Type B pancreatic cell (in vitro differentiated cells): ENCODE results near the gene FAM20C. TPM values are rescaled to one million over a fixed set of nuclear protein-coding genes. Genes with fewer than 3 reads are reported as not detected.
"Not testable (repeated sequence)": the region's sequence is repeated elsewhere in the genome, so short reads cannot be mapped to it uniquely, and the experiment has no call there.

Experiments
- DNase-seq: peaks from one replicate; pipeline ENCODE4 v3.0.0; 2021; ENCODE audit warnings: mixed read lengths; ENCODE audit not compliant: unreplicated experiment; ENCODE audit errors: extremely low spot score
- H3K27ac Mint-ChIP-seq: 2 replicates; pipeline ENCODE4 v1.8.0; 2021; ENCODE audit warnings: mild to moderate bottlenecking, mixed read lengths
- H3K27me3 Mint-ChIP-seq: 2 replicates; pipeline ENCODE4 v1.8.0; 2021; ENCODE audit warnings: mixed read lengths
- H3K36me3 Mint-ChIP-seq: 2 replicates; pipeline ENCODE4 v1.8.0; 2021; ENCODE audit warnings: mixed read lengths
- H3K4me1 Mint-ChIP-seq: one replicate; pipeline ENCODE4 v1.8.0; 2021; ENCODE audit warnings: mixed read lengths; ENCODE audit not compliant: unreplicated experiment
- H3K4me3 Mint-ChIP-seq: 2 replicates; pipeline ENCODE4 v1.8.0; 2021; ENCODE audit warnings: mild to moderate bottlenecking, mixed read lengths
- H3K9me3 Mint-ChIP-seq: 2 replicates; pipeline ENCODE4 v1.8.0; 2021; ENCODE audit warnings: mixed read lengths
- total RNA-seq: library from RNA; stranded (reverse); gene quantifications from 2 replicates; pipeline ENCODE4 v1.2.1, GENCODE V29; 2021; ENCODE audit warnings: low replicate concordance
- TF ChIP-seq, protein P1 (sequence below): fragments of 200-600 bp; sonication (generic); conservative IDR thresholded peaks from 2 replicates; pipeline ENCODE4 v1.5.0; 2021; ENCODE audit warnings: antibody characterized with exemption, mild to moderate bottlenecking

The FAM20C gene
- total RNA-seq, 1 donor from 2014 or later: 18.1 TPM

DNA sequence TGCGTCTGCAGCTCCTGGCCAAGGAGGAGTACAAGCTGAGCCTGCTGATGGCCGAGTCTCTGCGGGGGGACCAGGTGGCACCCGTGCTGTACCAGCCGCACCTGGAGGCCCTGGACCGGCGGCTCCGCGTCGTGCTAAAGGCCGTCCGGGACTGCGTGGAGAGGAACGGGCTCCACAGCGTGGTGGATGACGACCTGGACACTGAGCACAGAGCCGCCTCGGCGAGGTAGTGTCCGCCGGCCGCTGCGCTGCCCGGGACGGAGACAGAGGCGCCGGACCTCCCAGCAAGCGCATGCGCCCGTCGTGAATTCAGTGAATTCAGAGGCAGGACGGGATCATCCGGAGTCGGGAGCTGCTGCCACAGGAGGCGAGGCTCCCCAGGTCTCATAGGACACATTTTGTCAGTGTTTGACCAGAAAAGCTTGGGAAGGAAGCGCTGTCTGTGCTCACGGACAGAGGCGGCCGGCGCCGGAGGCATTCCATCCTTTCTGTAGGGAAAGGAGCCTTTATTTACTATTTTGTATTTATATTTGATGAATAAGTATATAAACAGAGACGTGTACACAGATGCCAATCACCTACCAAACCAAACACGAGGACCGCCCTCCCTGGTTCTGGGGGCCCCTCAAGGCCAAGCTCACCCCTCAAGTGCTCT is 67.5 kb downstream of the FAM20C start:
- Mint-ChIP-seq H3K36me3 (peaks cover 5% of the 10 kb centered on the region), H3K9me3 (no peaks in the 10 kb centered on the region), H3K4me3 (no peak overlapping the region), H3K27me3 (no peaks in the 10 kb centered on the region), H3K27ac (no peak overlapping the region), H3K4me1 (no peaks in the 10 kb centered on the region)
- TF ChIP-seq, protein P1, sequence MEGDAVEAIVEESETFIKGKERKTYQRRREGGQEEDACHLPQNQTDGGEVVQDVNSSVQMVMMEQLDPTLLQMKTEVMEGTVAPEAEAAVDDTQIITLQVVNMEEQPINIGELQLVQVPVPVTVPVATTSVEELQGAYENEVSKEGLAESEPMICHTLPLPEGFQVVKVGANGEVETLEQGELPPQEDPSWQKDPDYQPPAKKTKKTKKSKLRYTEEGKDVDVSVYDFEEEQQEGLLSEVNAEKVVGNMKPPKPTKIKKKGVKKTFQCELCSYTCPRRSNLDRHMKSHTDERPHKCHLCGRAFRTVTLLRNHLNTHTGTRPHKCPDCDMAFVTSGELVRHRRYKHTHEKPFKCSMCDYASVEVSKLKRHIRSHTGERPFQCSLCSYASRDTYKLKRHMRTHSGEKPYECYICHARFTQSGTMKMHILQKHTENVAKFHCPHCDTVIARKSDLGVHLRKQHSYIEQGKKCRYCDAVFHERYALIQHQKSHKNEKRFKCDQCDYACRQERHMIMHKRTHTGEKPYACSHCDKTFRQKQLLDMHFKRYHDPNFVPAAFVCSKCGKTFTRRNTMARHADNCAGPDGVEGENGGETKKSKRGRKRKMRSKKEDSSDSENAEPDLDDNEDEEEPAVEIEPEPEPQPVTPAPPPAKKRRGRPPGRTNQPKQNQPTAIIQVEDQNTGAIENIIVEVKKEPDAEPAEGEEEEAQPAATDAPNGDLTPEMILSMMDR: no peak
- DNase-seq: no peak

DNA sequence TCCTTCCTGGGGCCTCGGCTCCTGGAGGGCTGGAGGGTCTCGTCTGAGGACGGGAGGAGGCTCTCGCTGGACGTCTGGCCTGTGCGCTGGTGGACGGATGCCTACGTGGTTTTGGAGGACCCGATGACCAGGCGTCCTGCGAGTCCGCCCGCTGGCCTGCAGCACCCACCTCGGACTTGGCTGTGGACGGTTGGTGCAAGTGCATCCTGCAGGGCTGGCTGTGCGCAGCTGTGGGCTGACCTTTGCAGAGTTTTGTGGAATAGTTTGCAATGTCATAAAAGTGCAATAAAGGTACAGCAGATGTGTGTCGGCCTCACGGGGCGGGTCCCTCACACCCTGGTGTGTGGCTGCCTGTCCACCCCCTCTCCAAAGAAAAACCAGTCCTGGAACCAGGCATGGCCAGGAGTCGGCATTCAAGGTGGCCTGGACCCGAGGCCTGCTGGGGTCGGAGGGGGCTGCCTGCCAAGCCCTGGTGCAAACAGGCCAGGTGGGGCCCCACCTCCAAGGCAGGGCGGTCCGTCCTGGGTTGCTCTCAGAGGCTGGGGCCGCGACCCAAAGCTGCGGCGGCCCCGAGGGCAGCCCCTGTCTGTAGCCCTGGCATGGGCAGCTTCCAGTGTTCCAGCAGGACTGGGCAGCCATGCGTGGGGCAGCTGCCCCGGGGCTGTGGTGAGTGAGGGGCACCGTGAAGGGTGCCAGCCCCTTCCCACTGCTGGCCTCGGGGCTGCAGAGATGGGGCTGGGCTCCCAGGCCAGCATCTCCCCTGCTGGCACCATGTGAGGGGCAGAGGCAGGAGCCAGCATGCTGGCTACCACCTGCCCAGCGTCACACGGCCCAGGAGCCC is 68.3 kb downstream of the FAM20C start:
- H3K27me3 Mint-ChIP-seq: no peaks in the 10 kb centered on the region
- H3K4me1 Mint-ChIP-seq: no peaks in the 10 kb centered on the region
- H3K9me3 Mint-ChIP-seq: no peaks in the 10 kb centered on the region
- TF ChIP-seq, protein P1: no peak
- no peak overlapping the region for H3K4me3 Mint-ChIP-seq
- no peak for DNase-seq
- H3K36me3 Mint-ChIP-seq: peaks cover 5% of the 10 kb centered on the region
- H3K27ac Mint-ChIP-seq: no peak overlapping the region

DNA sequence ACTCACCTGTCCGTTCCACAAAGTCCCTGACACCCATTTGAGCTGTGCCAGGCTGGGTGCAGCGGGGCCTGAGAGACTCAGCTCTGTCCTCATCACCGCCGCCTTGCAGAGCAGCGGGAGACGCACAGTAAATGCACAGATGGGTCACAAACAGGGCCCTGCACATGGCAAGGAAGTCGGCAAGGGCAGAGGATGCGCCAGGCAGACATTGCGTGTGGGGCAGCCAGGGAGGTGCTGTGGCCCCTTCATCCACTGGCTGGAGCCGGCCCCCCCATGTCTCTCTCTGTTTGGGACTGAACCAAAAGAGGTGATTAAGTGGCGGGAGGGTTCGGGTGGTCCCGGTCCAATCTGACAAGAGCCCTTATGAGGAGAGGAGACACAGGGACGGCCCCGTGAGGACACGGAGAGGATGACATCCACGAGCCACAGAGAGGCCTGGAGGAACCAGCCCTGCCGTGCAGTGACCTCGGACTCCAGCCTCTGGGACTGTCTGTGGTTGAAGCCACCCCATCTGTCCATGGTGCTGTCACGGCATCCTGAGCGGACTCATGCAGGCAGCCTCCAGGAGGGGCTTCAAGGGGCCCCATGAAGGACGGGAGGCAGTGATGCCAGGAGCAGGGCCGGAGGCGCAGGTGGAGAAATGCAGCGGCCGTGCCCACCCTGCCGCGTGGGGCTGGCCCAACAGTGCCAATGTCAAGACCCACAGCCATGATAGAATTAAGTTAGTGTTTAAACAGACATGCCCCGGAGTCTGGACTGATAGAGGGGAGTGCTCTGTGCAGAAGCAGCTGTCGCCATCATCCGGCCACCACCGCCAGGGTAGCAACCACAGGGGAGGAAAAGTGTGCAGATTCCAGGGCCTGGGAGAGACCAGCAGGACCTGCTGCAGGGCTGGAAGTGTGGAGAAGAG is 69.2 kb downstream of the FAM20C start:
- no peak overlapping the region for H3K4me3 Mint-ChIP-seq
- no peaks in the 10 kb centered on the region for H3K9me3 Mint-ChIP-seq
- TF ChIP-seq, protein P1: no peak
- no peak for DNase-seq
- no peaks in the 10 kb centered on the region for H3K4me1 Mint-ChIP-seq
- no peaks in the 10 kb centered on the region for H3K27me3 Mint-ChIP-seq
- peaks cover 5% of the 10 kb centered on the region for H3K36me3 Mint-ChIP-seq
- no peak overlapping the region for H3K27ac Mint-ChIP-seq

DNA sequence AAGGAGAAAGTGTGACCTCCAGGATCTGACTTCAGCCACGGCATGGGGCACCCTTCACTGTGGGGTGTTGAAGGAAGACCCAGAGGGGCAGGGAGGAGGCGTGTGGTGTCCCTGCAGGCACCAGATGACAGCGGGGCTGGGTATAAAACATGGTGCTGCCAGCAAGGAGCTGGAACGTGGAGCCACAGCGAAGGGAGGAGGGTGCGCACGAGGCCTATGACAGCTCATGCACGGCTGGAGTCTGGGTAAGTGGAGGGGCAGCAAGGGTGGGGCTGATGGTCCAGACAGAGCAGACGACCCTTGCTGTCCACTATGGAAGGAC is 69.8 kb downstream of the FAM20C start:
- no peak overlapping the region for H3K4me3 Mint-ChIP-seq
- H3K36me3 Mint-ChIP-seq: peaks cover 5% of the 10 kb centered on the region
- DNase-seq: no peak
- TF ChIP-seq, protein P1: no peak
- no peaks in the 10 kb centered on the region for H3K9me3 Mint-ChIP-seq
- H3K27ac Mint-ChIP-seq: peak overlapping the region; percentile 53
- H3K27me3 Mint-ChIP-seq: no peaks in the 10 kb centered on the region
- H3K4me1 Mint-ChIP-seq: no peaks in the 10 kb centered on the region

DNA sequence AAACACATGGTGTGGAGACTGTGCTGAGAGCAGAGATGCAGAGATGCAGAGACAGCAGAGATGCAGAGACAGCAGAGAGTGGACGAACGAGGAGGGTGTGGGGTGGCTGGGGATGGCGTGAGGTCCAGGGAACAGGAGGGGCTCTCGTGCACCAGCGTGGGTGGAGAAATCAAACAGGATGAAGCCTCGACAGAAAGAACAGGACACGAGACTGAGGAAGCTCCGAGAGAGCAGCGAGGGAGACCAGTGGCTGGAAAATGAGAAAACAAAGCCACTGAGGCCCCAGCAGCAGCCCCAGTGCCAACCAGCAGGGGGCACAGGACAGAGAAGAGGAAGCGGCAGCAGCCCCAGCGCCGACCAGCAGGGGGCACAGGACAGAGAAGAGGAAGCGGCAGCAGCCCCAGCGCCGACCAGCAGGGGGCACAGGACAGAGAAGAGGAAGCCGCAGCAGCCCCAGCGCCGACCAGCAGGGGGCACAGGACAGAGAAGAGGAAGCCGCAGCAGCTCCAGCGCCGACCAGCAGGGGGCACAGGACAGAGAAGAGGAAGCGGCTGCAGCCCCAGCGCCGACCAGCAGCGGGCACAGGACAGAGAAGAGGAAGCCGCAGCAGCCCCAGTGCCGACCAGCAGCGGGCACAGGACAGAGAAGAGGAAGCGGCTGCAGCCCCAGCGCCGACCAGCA is 70.4 kb downstream of the FAM20C start:
- not testable (repeated sequence) for H3K9me3 Mint-ChIP-seq, H3K4me1 Mint-ChIP-seq, DNase-seq, H3K27me3 Mint-ChIP-seq, H3K4me3 Mint-ChIP-seq, H3K36me3 Mint-ChIP-seq
- TF ChIP-seq, protein P1: peak; percentile 69
- peak overlapping the region; percentile 53 for H3K27ac Mint-ChIP-seq
